ENCODE data around the gene TTLL5. TPM values are rescaled to one million over a fixed set of nuclear protein-coding genes. Genes with fewer than 3 reads are reported as not detected.

TTLL5 gene
- total RNA-seq, 5 donors from 2014 or later (not counting 1 experiment from before 2014, with no cell fraction given): 15.4 to 36.2 (median 22.2) TPM

- Histone ChIP-seq H3K9me3 (no peaks in the 10 kb centered on the region), H3K27ac (ENCODE audit: low read length) (no peak overlapping the region), H3K27me3 (replicated peaks in 1 of 2; ENCODE audit: control insufficient read depth in 2 of 2, extremely low read depth in 1 of 2, insufficient read depth in 2 of 2, low read length in 1 of 2) (no peaks in the 10 kb centered on the region), H3K4me1 (ENCODE audit: control insufficient read depth in 1 of 2, extremely low read depth in 1 of 2, insufficient read depth in 2 of 2, low read length in 2 of 2) (no peaks in the 10 kb centered on the region), H3K4me3 (ENCODE audit: control insufficient read depth in 1 of 2, extremely low read depth in 1 of 2, low read length in 1 of 2) (no peak overlapping the region), H3K36me3 (ENCODE audit: control insufficient read depth in 2 of 2, extremely low read depth in 1 of 2, insufficient read depth in 1 of 2, low read length in 1 of 2) (peaks cover 0 to 6% of the 10 kb centered on the region in 2 donors)
- no peak for ATAC-seq (replicated peaks in 1 of 4)
- Mint-ChIP-seq H3K36me3 (peaks cover 31% of the 10 kb centered on the region), H3K27ac (no peak overlapping the region), H3K4me1 (no peaks in the 10 kb centered on the region), H3K4me3 (no peak overlapping the region), H3K9me3 (no peaks in the 10 kb centered on the region), H3K27me3 (no peaks in the 10 kb centered on the region)
- DNase-seq: no peak
- WGBS (ENCODE audit: insufficient coverage): 100% methylated on average over 5 of the region's 8 CpGs
- POLR2A ChIA-PET: interaction anchor here in 1 of 2 donors (0.5 kb wide), 1 partner anchor 255 kb away, joined by 4 read pairs; no protein-coding TSS in a partner anchor
- CTCF ChIA-PET: interaction anchor here in 1 of 2 donors (0.6 kb wide), 1 partner anchor 300 kb away, joined by 3 read pairs; no protein-coding TSS in a partner anchor
Measured at GRCh38 chr14:75969891-75970290, 308.8 kb downstream of the TTLL5 start.

DNA sequence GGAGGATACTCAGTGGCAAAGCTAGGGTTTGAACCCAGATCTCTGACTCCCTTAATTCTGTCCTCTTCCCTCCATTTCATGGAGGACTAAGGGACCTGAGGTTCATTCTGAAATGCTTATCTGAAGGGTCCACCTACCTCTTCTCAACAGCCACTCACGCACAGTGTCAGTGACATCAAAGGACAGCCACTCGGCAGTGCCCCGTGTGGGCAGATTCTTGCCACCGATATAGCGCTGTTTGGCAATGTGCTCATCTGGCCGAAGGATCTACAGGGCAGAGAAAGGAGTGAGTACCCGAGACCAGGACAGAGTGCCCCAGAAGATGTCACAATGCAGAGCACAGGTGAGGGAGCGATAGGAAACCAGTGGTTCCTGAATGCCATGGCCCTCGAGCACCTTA is 309.9 kb downstream of the TTLL5 start:
- H3K27ac Mint-ChIP-seq: no peak overlapping the region
- no peak overlapping the region for H3K4me3 Mint-ChIP-seq
- WGBS (ENCODE audit: insufficient coverage): 86% methylated on average over 9 of the region's 9 CpGs
- H3K27me3 Mint-ChIP-seq: no peaks in the 10 kb centered on the region
- Histone ChIP-seq H3K36me3 (ENCODE audit: control insufficient read depth in 2 of 2, extremely low read depth in 1 of 2, insufficient read depth in 1 of 2, low read length in 1 of 2) (peaks cover 0 to 4% of the 10 kb centered on the region in 2 donors), H3K4me3 (ENCODE audit: control insufficient read depth in 1 of 2, extremely low read depth in 1 of 2, low read length in 1 of 2) (no peak overlapping the region), H3K27me3 (replicated peaks in 1 of 2; ENCODE audit: control insufficient read depth in 2 of 2, extremely low read depth in 1 of 2, insufficient read depth in 2 of 2, low read length in 1 of 2) (no peaks in the 10 kb centered on the region), H3K9me3 (no peaks in the 10 kb centered on the region), H3K27ac (ENCODE audit: low read length) (no peak overlapping the region), H3K4me1 (ENCODE audit: control insufficient read depth in 1 of 2, extremely low read depth in 1 of 2, insufficient read depth in 2 of 2, low read length in 2 of 2) (no peaks in the 10 kb centered on the region)
- H3K9me3 Mint-ChIP-seq: no peaks in the 10 kb centered on the region
- ATAC-seq (replicated peaks in 1 of 4) (no peak), DNase-seq (no peak)
- no peaks in the 10 kb centered on the region for H3K4me1 Mint-ChIP-seq
- POLR2A ChIA-PET: interaction anchor here in 1 of 2 donors (0.6 kb wide), 1 partner anchor 12 kb away, joined by 7 read pairs; no protein-coding TSS in a partner anchor
- H3K36me3 Mint-ChIP-seq: peaks cover 25% of the 10 kb centered on the region
- CTCF ChIA-PET: no interaction called here

DNA sequence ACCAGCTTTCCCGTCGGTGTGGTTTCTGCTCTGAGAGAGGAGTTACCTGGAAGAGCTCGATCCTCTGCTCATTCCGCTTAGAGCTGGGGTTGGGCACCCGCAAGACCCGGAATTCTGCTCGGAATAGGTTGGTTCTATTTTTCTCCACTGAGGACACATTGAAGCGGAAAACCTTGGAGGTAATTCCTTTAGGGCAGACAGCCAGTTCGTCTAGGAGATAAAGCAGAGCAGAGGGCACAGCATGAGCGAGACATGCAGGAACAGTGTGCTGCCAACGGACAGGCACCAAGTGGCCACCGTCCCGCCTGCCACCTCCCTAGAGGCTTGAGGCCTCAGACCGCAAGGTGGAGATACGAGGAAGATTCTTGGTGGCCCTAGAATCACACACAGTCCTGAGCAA is 310.5 kb downstream of the TTLL5 start:
- whole genome bisulfite sequencing (ENCODE audit: insufficient coverage): 97% methylated on average over 14 of the region's 15 CpGs
- Mint-ChIP-seq H3K4me1 (no peaks in the 10 kb centered on the region), H3K27ac (no peak overlapping the region), H3K27me3 (no peaks in the 10 kb centered on the region), H3K9me3 (no peaks in the 10 kb centered on the region), H3K36me3 (peaks cover 20% of the 10 kb centered on the region), H3K4me3 (no peak overlapping the region)
- Histone ChIP-seq H3K4me3 (ENCODE audit: control insufficient read depth in 1 of 2, extremely low read depth in 1 of 2, low read length in 1 of 2) (no peak overlapping the region), H3K27me3 (replicated peaks in 1 of 2; ENCODE audit: control insufficient read depth in 2 of 2, extremely low read depth in 1 of 2, insufficient read depth in 2 of 2, low read length in 1 of 2) (no peaks in the 10 kb centered on the region), H3K4me1 (ENCODE audit: control insufficient read depth in 1 of 2, extremely low read depth in 1 of 2, insufficient read depth in 2 of 2, low read length in 2 of 2) (no peaks in the 10 kb centered on the region), H3K27ac (ENCODE audit: low read length) (no peak overlapping the region), H3K36me3 (ENCODE audit: control insufficient read depth in 2 of 2, extremely low read depth in 1 of 2, insufficient read depth in 1 of 2, low read length in 1 of 2) (peaks cover 0 to 4% of the 10 kb centered on the region in 2 donors), H3K9me3 (no peaks in the 10 kb centered on the region)
- POLR2A ChIA-PET: no interaction called here
- ATAC-seq (replicated peaks in 1 of 4): no peak
- no peak for DNase-seq
- CTCF ChIA-PET: no interaction called here

GRCh38 chr14:75972801-75973421 is 311.9 kb downstream of the TTLL5 start:
- Histone ChIP-seq H3K9me3 (no peaks in the 10 kb centered on the region), H3K4me3 (ENCODE audit: control insufficient read depth in 1 of 2, extremely low read depth in 1 of 2, low read length in 1 of 2) (no peak overlapping the region), H3K27ac (ENCODE audit: low read length) (no peak overlapping the region), H3K27me3 (replicated peaks in 1 of 2; ENCODE audit: control insufficient read depth in 2 of 2, extremely low read depth in 1 of 2, insufficient read depth in 2 of 2, low read length in 1 of 2) (no peaks in the 10 kb centered on the region), H3K4me1 (ENCODE audit: control insufficient read depth in 1 of 2, extremely low read depth in 1 of 2, insufficient read depth in 2 of 2, low read length in 2 of 2) (no peaks in the 10 kb centered on the region), H3K36me3 (ENCODE audit: control insufficient read depth in 2 of 2, extremely low read depth in 1 of 2, insufficient read depth in 1 of 2, low read length in 1 of 2) (peaks cover 0 to 4% of the 10 kb centered on the region in 2 donors)
- WGBS (ENCODE audit: insufficient coverage): 73% methylated on average over 5 of the region's 7 CpGs
- Mint-ChIP-seq H3K9me3 (no peaks in the 10 kb centered on the region), H3K36me3 (peaks cover 8% of the 10 kb centered on the region), H3K4me1 (peaks cover under 1 to 2% (median under 1%) of the 10 kb centered on the region in 3 donors), H3K27ac (no peak overlapping the region), H3K4me3 (no peak overlapping the region), H3K27me3 (no peaks in the 10 kb centered on the region)
- DNase-seq (no peak), ATAC-seq (replicated peaks in 1 of 4) (no peak)
- POLR2A ChIA-PET: no interaction called here
- CTCF ChIA-PET: no interaction called here

GRCh38 chr14:75976826-75977581 is 316.0 kb downstream of the TTLL5 start:
- ChIA-PET POLR2A (interaction anchor here in 1 of 2 donors (0.6 to 0.7 kb wide), 2 partner anchors 10 to 22 kb away, joined by 3 to 15 read pairs; no protein-coding TSS in a partner anchor), CTCF (interaction anchor here in 1 of 2 donors (0.6 to 2.6 kb wide), 2 partner anchors 70 to 268 kb away, joined by 6 to 12 read pairs; no protein-coding TSS in a partner anchor)
- ATAC-seq (replicated peaks in 1 of 4): no peak
- H3K27me3 Mint-ChIP-seq: no peaks in the 10 kb centered on the region
- H3K4me1 ChIP-seq (ENCODE audit: control insufficient read depth in 1 of 2, extremely low read depth in 1 of 2, insufficient read depth in 2 of 2, low read length in 2 of 2): peaks cover 3 to 30% of the 10 kb centered on the region in 2 experiments
- no peak overlapping the region for H3K4me3 ChIP-seq (ENCODE audit: control insufficient read depth in 1 of 2, extremely low read depth in 1 of 2, low read length in 1 of 2)
- no peak overlapping the region for H3K4me3 Mint-ChIP-seq
- H3K27ac Mint-ChIP-seq: no peak overlapping the region
- DNase-seq: no peak
- no peaks in the 10 kb centered on the region for H3K27me3 ChIP-seq (replicated peaks in 1 of 2; ENCODE audit: control insufficient read depth in 2 of 2, extremely low read depth in 1 of 2, insufficient read depth in 2 of 2, low read length in 1 of 2)
- H3K9me3 ChIP-seq: no peaks in the 10 kb centered on the region
- no peak overlapping the region for H3K27ac ChIP-seq (ENCODE audit: low read length)
- H3K36me3 Mint-ChIP-seq: no peaks in the 10 kb centered on the region
- 83% methylated on average over 2 of the region's 8 CpGs for WGBS (ENCODE audit: insufficient coverage)
- no peaks in the 10 kb centered on the region for H3K9me3 Mint-ChIP-seq
- peaks cover 38 to 42% (median 39%) of the 10 kb centered on the region in 3 donors for H3K4me1 Mint-ChIP-seq
- no peaks in the 10 kb centered on the region for H3K36me3 ChIP-seq (ENCODE audit: control insufficient read depth in 2 of 2, extremely low read depth in 1 of 2, insufficient read depth in 1 of 2, low read length in 1 of 2)

- Mint-ChIP-seq H3K4me3 (no peak overlapping the region), H3K27me3 (no peaks in the 10 kb centered on the region), H3K4me1 (peaks cover 39 to 42% (median 39%) of the 10 kb centered on the region in 3 donors), H3K36me3 (no peaks in the 10 kb centered on the region), H3K9me3 (no peaks in the 10 kb centered on the region), H3K27ac (no peak overlapping the region)
- no peaks in the 10 kb centered on the region for H3K9me3 ChIP-seq
- ATAC-seq (replicated peaks in 1 of 4) (no peak), DNase-seq (no peak)
- ChIA-PET POLR2A (interaction anchor here in 1 of 2 donors (0.6 to 0.7 kb wide), 2 partner anchors 10 to 23 kb away, joined by 3 to 15 read pairs; no protein-coding TSS in a partner anchor), CTCF (interaction anchor here in 1 of 2 donors (2.6 kb wide), 1 partner anchor 268 kb away, joined by 12 read pairs; no protein-coding TSS in a partner anchor)
- H3K36me3 ChIP-seq (ENCODE audit: control insufficient read depth in 2 of 2, extremely low read depth in 1 of 2, insufficient read depth in 1 of 2, low read length in 1 of 2): no peaks in the 10 kb centered on the region
- no peak overlapping the region for H3K4me3 ChIP-seq (ENCODE audit: control insufficient read depth in 1 of 2, extremely low read depth in 1 of 2, low read length in 1 of 2)
- H3K4me1 ChIP-seq (ENCODE audit: control insufficient read depth in 1 of 2, extremely low read depth in 1 of 2, insufficient read depth in 2 of 2, low read length in 2 of 2): peaks cover 3 to 32% of the 10 kb centered on the region in 2 experiments
- no peaks in the 10 kb centered on the region for H3K27me3 ChIP-seq (replicated peaks in 1 of 2; ENCODE audit: control insufficient read depth in 2 of 2, extremely low read depth in 1 of 2, insufficient read depth in 2 of 2, low read length in 1 of 2)
- H3K27ac ChIP-seq (ENCODE audit: low read length): no peak overlapping the region
- no CpG with 5 or more reads among the region's 3 CpGs for WGBS (ENCODE audit: insufficient coverage)
Measured at GRCh38 chr14:75977582-75977943, 316.5 kb downstream of the TTLL5 start.
